K562 (cell line): ENCODE data around the gene PDLIM4. TPM values are rescaled to one million over a fixed set of nuclear protein-coding genes. Genes with fewer than 3 reads are reported as not detected.

Experiments used
- DDX20 ChIP-seq: fragments of 450-650 bp; IDR thresholded peaks from 2 replicates; pipeline ENCODE4 v1.6.1; 2016; ENCODE audit warnings: missing genetic modification characterization, low read depth, mild to moderate bottlenecking, missing compliant biosample characterization, moderate library complexity
- ETV5 ChIP-seq: sonication (generic); formaldehyde crosslinking; IDR thresholded peaks from 2 replicates; pipeline ENCODE4 v1.4.0; 2020; ENCODE audit warnings: low read depth, mild to moderate bottlenecking, missing genetic modification reagents
- FOXM1 ChIP-seq, 2 experiments: fragments of 450-650 bp in 1 of 2; sonication (generic) in 1 of 2; formaldehyde crosslinking in 1 of 2; IDR thresholded peaks; 2 replicates each; pipeline versions ENCODE4 v1.6.1 to v1.9.0; 2017 to 2022; ENCODE audit warnings: low read depth in 2 of 2, mild to moderate bottlenecking in 2 of 2, missing genetic modification reagents in 1 of 2, moderate library complexity in 1 of 2
- SMAD1 ChIP-seq: fragments of 150-350 bp; IDR thresholded peaks from 2 replicates; pipeline ENCODE4 v1.6.1; 2014; ENCODE audit warnings: low read length, low read depth; ENCODE audit not compliant: partially characterized antibody
- TAF7 ChIP-seq: fragments of 450-650 bp; IDR thresholded peaks from 2 replicates; pipeline ENCODE4 v1.6.1; 2016; ENCODE audit warnings: missing genetic modification characterization, missing compliant biosample characterization
- ZNF41 ChIP-seq: fragments of 250-450 bp; sonication (Bioruptor Pico); conservative IDR thresholded peaks from 2 replicates; pipeline ENCODE4 v1.4.0; 2020; ENCODE audit warnings: mild to moderate bottlenecking
- ZNF699 ChIP-seq: fragments of 250-450 bp; sonication (Bioruptor Pico); IDR thresholded peaks from 2 replicates; pipeline ENCODE4 v1.8.0; 2021; ENCODE audit warnings: mild to moderate bottlenecking, moderate library complexity; ENCODE audit not compliant: insufficient replicate concordance
- ZSCAN29 ChIP-seq: fragments of 450-650 bp; IDR thresholded peaks from 2 replicates; pipeline ENCODE4 v1.6.1; 2017
- polyA plus RNA-seq, 8 experiments: library from polyadenylated mRNA; depleted of rRNA in 4 of 8; stranded (reverse) in 5 of 8; unstranded in 3 of 8; fragments of >200 nt; fragmentation: Nextera tagmentation in 2 of 8; fragmentation: Illumina TruSeq in 1 of 8; extraction: Ambion mirVana in 2 of 8; extraction: Trizol in 1 of 8; gene quantifications; 2 replicates each; pipeline versions ENCODE4 v1.2.1 to v1.2.3, GENCODE V29; 2011 to 2014; ENCODE audit warnings: inconsistent platforms in 1 of 8, missing spikeins in 1 of 8
- total RNA-seq, 7 experiments: library from RNA; depleted of rRNA in 6 of 7; stranded (reverse); fragments of >200 nt in 6 of 7; fragmentation: Illumina TruSeq in 2 of 7; extraction: Trizol in 2 of 7; gene quantifications; 2 replicates each; pipeline versions ENCODE4 v1.2.1 to v1.2.3, GENCODE V29; 2011 to 2021; ENCODE audit warnings: low replicate concordance in 1 of 7
- TF ChIP-seq, protein P1 (sequence below): sonication (generic); formaldehyde crosslinking; IDR thresholded peaks from 2 replicates; pipeline ENCODE4 v1.8.0; 2023; ENCODE audit warnings: missing genetic modification reagents, mild to moderate bottlenecking, borderline replicate concordance
- TF ChIP-seq, protein P2 (sequence below): fragments of 450-650 bp; IDR thresholded peaks from 2 replicates; pipeline ENCODE4 v1.6.1; 2016; ENCODE audit warnings: mild to moderate bottlenecking, moderate library complexity

Gene PDLIM4
- total and polyA plus RNA-seq, 9 of the 15 experiments (the other 6 are each of a cell fraction or from before 2014, with no cell fraction given) = 0.28 to 32.8 (median 13.1) TPM

DNA sequence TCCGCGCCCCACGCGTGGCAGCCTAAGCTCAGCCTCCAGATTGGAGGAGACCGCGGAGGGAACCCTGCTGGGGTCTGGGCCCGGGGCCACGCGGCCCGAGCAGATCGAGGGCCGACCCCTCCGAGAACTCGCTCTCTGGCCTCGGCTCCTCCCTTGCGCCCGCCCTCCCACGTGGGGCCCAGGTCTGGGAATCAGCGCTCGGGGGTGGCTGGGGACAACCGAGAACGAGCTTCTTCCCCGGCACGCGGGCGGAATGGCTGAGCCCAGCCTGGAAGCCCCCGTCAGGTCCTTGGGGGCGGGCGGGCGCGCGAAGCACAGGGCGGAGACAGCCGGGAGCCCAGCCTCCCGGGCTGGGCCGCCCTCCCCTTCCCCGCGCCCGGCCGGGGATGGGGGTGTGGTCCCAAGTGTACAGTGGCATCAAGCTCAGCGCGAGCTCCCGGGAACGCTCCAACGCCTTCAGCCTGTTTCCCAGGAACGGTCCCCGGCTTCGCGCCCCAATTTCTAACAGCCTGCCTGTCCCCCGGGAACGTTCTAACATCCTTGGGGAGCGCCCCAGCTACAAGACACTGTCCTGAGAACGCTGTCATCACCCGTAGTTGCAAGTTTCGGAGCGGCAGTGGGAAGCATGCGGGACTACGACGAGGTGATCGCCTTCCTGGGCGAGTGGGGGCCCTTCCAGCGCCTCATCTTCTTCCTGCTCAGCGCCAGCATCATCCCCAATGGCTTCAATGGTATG lies 36.7 kb downstream of the PDLIM4 start, which contains the start of gene SLC22A4 (continued):
- no peak for TF ChIP-seq ETV5 (CRISPR knock-in tag)
- TF ChIP-seq, protein P1, sequence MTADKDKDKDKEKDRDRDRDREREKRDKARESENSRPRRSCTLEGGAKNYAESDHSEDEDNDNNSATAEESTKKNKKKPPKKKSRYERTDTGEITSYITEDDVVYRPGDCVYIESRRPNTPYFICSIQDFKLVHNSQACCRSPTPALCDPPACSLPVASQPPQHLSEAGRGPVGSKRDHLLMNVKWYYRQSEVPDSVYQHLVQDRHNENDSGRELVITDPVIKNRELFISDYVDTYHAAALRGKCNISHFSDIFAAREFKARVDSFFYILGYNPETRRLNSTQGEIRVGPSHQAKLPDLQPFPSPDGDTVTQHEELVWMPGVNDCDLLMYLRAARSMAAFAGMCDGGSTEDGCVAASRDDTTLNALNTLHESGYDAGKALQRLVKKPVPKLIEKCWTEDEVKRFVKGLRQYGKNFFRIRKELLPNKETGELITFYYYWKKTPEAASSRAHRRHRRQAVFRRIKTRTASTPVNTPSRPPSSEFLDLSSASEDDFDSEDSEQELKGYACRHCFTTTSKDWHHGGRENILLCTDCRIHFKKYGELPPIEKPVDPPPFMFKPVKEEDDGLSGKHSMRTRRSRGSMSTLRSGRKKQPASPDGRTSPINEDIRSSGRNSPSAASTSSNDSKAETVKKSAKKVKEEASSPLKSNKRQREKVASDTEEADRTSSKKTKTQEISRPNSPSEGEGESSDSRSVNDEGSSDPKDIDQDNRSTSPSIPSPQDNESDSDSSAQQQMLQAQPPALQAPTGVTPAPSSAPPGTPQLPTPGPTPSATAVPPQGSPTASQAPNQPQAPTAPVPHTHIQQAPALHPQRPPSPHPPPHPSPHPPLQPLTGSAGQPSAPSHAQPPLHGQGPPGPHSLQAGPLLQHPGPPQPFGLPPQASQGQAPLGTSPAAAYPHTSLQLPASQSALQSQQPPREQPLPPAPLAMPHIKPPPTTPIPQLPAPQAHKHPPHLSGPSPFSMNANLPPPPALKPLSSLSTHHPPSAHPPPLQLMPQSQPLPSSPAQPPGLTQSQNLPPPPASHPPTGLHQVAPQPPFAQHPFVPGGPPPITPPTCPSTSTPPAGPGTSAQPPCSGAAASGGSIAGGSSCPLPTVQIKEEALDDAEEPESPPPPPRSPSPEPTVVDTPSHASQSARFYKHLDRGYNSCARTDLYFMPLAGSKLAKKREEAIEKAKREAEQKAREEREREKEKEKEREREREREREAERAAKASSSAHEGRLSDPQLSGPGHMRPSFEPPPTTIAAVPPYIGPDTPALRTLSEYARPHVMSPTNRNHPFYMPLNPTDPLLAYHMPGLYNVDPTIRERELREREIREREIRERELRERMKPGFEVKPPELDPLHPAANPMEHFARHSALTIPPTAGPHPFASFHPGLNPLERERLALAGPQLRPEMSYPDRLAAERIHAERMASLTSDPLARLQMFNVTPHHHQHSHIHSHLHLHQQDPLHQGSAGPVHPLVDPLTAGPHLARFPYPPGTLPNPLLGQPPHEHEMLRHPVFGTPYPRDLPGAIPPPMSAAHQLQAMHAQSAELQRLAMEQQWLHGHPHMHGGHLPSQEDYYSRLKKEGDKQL (CRISPR knock-in tag) = 0 out of 2 replicates have a peak, but pooled peaks have one; percentile 73
- TF ChIP-seq ZNF41 (CRISPR knock-in tag) = no peak
- no peak for TF ChIP-seq DDX20
- TF ChIP-seq, protein P2, sequence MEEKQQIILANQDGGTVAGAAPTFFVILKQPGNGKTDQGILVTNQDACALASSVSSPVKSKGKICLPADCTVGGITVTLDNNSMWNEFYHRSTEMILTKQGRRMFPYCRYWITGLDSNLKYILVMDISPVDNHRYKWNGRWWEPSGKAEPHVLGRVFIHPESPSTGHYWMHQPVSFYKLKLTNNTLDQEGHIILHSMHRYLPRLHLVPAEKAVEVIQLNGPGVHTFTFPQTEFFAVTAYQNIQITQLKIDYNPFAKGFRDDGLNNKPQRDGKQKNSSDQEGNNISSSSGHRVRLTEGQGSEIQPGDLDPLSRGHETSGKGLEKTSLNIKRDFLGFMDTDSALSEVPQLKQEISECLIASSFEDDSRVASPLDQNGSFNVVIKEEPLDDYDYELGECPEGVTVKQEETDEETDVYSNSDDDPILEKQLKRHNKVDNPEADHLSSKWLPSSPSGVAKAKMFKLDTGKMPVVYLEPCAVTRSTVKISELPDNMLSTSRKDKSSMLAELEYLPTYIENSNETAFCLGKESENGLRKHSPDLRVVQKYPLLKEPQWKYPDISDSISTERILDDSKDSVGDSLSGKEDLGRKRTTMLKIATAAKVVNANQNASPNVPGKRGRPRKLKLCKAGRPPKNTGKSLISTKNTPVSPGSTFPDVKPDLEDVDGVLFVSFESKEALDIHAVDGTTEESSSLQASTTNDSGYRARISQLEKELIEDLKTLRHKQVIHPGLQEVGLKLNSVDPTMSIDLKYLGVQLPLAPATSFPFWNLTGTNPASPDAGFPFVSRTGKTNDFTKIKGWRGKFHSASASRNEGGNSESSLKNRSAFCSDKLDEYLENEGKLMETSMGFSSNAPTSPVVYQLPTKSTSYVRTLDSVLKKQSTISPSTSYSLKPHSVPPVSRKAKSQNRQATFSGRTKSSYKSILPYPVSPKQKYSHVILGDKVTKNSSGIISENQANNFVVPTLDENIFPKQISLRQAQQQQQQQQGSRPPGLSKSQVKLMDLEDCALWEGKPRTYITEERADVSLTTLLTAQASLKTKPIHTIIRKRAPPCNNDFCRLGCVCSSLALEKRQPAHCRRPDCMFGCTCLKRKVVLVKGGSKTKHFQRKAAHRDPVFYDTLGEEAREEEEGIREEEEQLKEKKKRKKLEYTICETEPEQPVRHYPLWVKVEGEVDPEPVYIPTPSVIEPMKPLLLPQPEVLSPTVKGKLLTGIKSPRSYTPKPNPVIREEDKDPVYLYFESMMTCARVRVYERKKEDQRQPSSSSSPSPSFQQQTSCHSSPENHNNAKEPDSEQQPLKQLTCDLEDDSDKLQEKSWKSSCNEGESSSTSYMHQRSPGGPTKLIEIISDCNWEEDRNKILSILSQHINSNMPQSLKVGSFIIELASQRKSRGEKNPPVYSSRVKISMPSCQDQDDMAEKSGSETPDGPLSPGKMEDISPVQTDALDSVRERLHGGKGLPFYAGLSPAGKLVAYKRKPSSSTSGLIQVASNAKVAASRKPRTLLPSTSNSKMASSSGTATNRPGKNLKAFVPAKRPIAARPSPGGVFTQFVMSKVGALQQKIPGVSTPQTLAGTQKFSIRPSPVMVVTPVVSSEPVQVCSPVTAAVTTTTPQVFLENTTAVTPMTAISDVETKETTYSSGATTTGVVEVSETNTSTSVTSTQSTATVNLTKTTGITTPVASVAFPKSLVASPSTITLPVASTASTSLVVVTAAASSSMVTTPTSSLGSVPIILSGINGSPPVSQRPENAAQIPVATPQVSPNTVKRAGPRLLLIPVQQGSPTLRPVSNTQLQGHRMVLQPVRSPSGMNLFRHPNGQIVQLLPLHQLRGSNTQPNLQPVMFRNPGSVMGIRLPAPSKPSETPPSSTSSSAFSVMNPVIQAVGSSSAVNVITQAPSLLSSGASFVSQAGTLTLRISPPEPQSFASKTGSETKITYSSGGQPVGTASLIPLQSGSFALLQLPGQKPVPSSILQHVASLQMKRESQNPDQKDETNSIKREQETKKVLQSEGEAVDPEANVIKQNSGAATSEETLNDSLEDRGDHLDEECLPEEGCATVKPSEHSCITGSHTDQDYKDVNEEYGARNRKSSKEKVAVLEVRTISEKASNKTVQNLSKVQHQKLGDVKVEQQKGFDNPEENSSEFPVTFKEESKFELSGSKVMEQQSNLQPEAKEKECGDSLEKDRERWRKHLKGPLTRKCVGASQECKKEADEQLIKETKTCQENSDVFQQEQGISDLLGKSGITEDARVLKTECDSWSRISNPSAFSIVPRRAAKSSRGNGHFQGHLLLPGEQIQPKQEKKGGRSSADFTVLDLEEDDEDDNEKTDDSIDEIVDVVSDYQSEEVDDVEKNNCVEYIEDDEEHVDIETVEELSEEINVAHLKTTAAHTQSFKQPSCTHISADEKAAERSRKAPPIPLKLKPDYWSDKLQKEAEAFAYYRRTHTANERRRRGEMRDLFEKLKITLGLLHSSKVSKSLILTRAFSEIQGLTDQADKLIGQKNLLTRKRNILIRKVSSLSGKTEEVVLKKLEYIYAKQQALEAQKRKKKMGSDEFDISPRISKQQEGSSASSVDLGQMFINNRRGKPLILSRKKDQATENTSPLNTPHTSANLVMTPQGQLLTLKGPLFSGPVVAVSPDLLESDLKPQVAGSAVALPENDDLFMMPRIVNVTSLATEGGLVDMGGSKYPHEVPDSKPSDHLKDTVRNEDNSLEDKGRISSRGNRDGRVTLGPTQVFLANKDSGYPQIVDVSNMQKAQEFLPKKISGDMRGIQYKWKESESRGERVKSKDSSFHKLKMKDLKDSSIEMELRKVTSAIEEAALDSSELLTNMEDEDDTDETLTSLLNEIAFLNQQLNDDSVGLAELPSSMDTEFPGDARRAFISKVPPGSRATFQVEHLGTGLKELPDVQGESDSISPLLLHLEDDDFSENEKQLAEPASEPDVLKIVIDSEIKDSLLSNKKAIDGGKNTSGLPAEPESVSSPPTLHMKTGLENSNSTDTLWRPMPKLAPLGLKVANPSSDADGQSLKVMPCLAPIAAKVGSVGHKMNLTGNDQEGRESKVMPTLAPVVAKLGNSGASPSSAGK = peak; percentile 81
- 0 out of 2 replicates have a peak, but pooled peaks have one; percentile 24 for TF ChIP-seq FOXM1 (IDR thresholded peaks at IDR 0.05; ENCODE audit: low read depth)
- no peak for TF ChIP-seq FOXM1 (CRISPR knock-in tag; IDR thresholded peaks at IDR 0.05; ENCODE audit: low read depth)
- no peak for TF ChIP-seq SMAD1
- no peak for TF ChIP-seq ZSCAN29
- TF ChIP-seq TAF7 = no peak
- no peak for TF ChIP-seq ZNF699 (CRISPR knock-in tag)
